HEK293T (cell line): ENCODE results near the gene CSNK1G1.

ENCODE experiments used
- ARNT ChIP-seq: fragments of 450-650 bp; IDR thresholded peaks from 2 replicates; pipeline ENCODE4 v1.6.1; 2017; ENCODE audit warnings: mild to moderate bottlenecking
- BHLHE40 ChIP-seq: fragments of 450-650 bp; IDR thresholded peaks from 2 replicates; pipeline ENCODE4 v1.6.1; 2016; ENCODE audit warnings: mild to moderate bottlenecking, moderate library complexity, borderline replicate concordance
- CTBP1 ChIP-seq: fragments of 450-650 bp; IDR thresholded peaks from 2 replicates; pipeline ENCODE4 v1.6.1; 2016; ENCODE audit warnings: borderline replicate concordance
- ELF4 ChIP-seq: fragments of 450-650 bp; IDR thresholded peaks from 2 replicates; pipeline ENCODE4 v1.6.1; 2017; ENCODE audit warnings: antibody characterized with exemption
- FOXK2 ChIP-seq: fragments of 450-650 bp; IDR thresholded peaks from 2 replicates; pipeline ENCODE4 v1.6.1; 2016; ENCODE audit warnings: mild to moderate bottlenecking
- FOXM1 ChIP-seq: fragments of 450-650 bp; IDR thresholded peaks from 2 replicates; pipeline ENCODE4 v1.6.1; 2017; ENCODE audit warnings: mild to moderate bottlenecking, borderline replicate concordance
- L3MBTL2 ChIP-seq: fragments of 450-650 bp; conservative IDR thresholded peaks from 2 replicates; pipeline ENCODE4 v1.6.1; 2016; ENCODE audit warnings: mild to moderate bottlenecking
- NFRKB ChIP-seq: fragments of 450-650 bp; IDR thresholded peaks from 2 replicates; pipeline ENCODE4 v1.6.1; 2016; ENCODE audit warnings: mild to moderate bottlenecking, moderate library complexity
- SP1 ChIP-seq: fragments of 450-650 bp; IDR thresholded peaks from 2 replicates; pipeline ENCODE4 v1.6.1; 2017
- TARDBP ChIP-seq: fragments of 450-650 bp; IDR thresholded peaks from 2 replicates; pipeline ENCODE4 v1.6.1; 2016

DNA sequence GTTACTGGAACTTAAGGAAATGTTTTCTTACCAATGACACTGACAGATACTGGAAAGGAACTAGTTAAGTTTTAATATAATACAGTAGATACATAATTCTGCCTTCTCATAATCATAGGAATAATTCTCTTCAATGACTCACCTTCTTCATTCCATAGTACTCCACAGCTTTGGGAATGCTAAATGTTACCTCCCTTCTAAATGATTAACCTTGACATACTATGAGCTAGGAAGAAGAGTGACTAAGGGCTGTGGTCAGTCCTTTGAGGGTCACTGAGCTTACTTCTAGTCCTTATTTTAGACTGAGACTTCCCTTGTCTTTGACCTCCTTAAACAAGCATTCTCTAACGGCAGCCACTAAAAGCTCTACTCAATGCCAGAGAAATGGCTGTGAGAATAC lies 123.6 kb downstream of the CSNK1G1 start:
- no peak for TF ChIP-seq ELF4
- TF ChIP-seq BHLHE40, result no peak
- TF ChIP-seq CTBP1, result no peak
- TF ChIP-seq FOXM1, result no peak
- TF ChIP-seq SP1, result no peak
- no peak for TF ChIP-seq ARNT
- no peak for TF ChIP-seq FOXK2
- TF ChIP-seq TARDBP, result no peak
- TF ChIP-seq NFRKB, result no peak
- TF ChIP-seq L3MBTL2, result no peak
